ENCODE data around the gene NID1.

GRCh38 chr1:235997049-235997448, 67.8 kb downstream of the NID1 start:
- no peak for TF ChIP-seq EP300 (IDR thresholded peaks at IDR 0.05)
- TF ChIP-seq CTCF (IDR thresholded peaks at IDR 0.05) = no peak
- TF ChIP-seq POLR2AphosphoS5 (IDR thresholded peaks at IDR 0.05) = no peak
